Measurements from ENCODE around the gene SMIM24.
A peak's percentile ranks its signal among the peaks of the same experiment; 100 is the strongest.
"Not testable (repeated sequence)": the region's sequence is repeated elsewhere in the genome, so short reads cannot be mapped to it uniquely, and the experiment has no call there.

Gene SMIM24

GRCh38 chr19:3455960-3456601 lies 24.2 kb downstream of the SMIM24 start:
- no peak for DNase-seq (ENCODE audit: low spot score)

- no peak for DNase-seq (ENCODE audit: low spot score)
Observed at GRCh38 chr19:3455393-3455955, 24.9 kb downstream of the SMIM24 start.

- no peak for DNase-seq (ENCODE audit: low spot score)
Observed at GRCh38 chr19:3454656-3455392, 25.5 kb downstream of the SMIM24 start.

GRCh38 chr19:3453840-3454239 lies 26.5 kb downstream of the SMIM24 start:
- no peak for DNase-seq (ENCODE audit: low spot score)

- DNase-seq (ENCODE audit: low spot score): not testable (repeated sequence)
Observed at GRCh38 chr19:3452942-3453214, 27.4 kb downstream of the SMIM24 start.

GRCh38 chr19:3452171-3452941 lies 28.0 kb downstream of the SMIM24 start:
- DNase-seq (ENCODE audit: low spot score): no peak

GRCh38 chr19:3451451-3451866 lies 28.9 kb downstream of the SMIM24 start:
- DNase-seq (ENCODE audit: low spot score): no peak

GRCh38 chr19:3450796-3451411 lies 29.4 kb downstream of the SMIM24 start:
- no peak for DNase-seq (ENCODE audit: low spot score)

GRCh38 chr19:3448616-3449334 lies 31.6 kb downstream of the SMIM24 start:
- DNase-seq (ENCODE audit: low spot score): no peak

- DNase-seq (ENCODE audit: low spot score): not testable (repeated sequence)
Observed at GRCh38 chr19:3446657-3447056, 33.7 kb downstream of the SMIM24 start.

- no peak for DNase-seq (ENCODE audit: low spot score)
Observed at GRCh38 chr19:3444695-3445234, 35.6 kb downstream of the SMIM24 start.

GRCh38 chr19:3443840-3444694 lies 36.3 kb downstream of the SMIM24 start:
- DNase-seq (ENCODE audit: low spot score): no peak

- no peak for DNase-seq (ENCODE audit: low spot score)
Observed at GRCh38 chr19:3442487-3443071, 37.7 kb downstream of the SMIM24 start.

- no peak for DNase-seq (ENCODE audit: low spot score)
Observed at GRCh38 chr19:3441986-3442329, 38.4 kb downstream of the SMIM24 start.

GRCh38 chr19:3441089-3441985 lies 39.0 kb downstream of the SMIM24 start:
- no peak for DNase-seq (ENCODE audit: low spot score)

- DNase-seq (ENCODE audit: low spot score): no peak
Observed at GRCh38 chr19:3440082-3440481, 40.2 kb downstream of the SMIM24 start.

GRCh38 chr19:3434630-3435553 lies 45.4 kb downstream of the SMIM24 start:
- DNase-seq (ENCODE audit: low spot score): peak; percentile 93
